Fibroblast of the aortic adventitia (primary cell): ENCODE measurements around the gene SPATA20. TPM values are rescaled to one million over a fixed set of nuclear protein-coding genes. Genes with fewer than 3 reads are reported as not detected.
A peak's percentile ranks its signal among the peaks of the same experiment; 100 is the strongest.

Experiments
- DNase-seq: peaks from one replicate; pipeline ENCODE4 v3.0.0-alpha.2; 2010; ENCODE audit warnings: low read depth
- H3K4me3 ChIP-seq: 2 replicates; pipeline ENCODE4 v1.5.1; 2011; ENCODE audit warnings: low read depth, mild to moderate bottlenecking, control low read depth, low read length, moderate library complexity
- CTCF ChIP-seq: IDR thresholded peaks from 2 replicates; pipeline ENCODE4 v1.5.1; 2011; ENCODE audit warnings: mild to moderate bottlenecking, low read length, control low read depth, inconsistent platforms; ENCODE audit not compliant: insufficient read depth
- total RNA-seq: library from RNA; depleted of rRNA; stranded (reverse); fragments of >200 nt; gene quantifications from 2 replicates; pipeline ENCODE4 v1.2.3, GENCODE V29; 2012; ENCODE audit warnings: low replicate concordance

The SPATA20 gene
- total RNA-seq, 1 donor, result 63.6 TPM

GRCh38 chr17:50558581-50558940 lies 11.6 kb downstream of the SPATA20 start:
- TF ChIP-seq CTCF, result no peak
- no peak overlapping the region for H3K4me3 ChIP-seq
- DNase-seq, result no peak

- TF ChIP-seq CTCF, result no peak
These were observed 12.1 kb downstream of the SPATA20 start for GRCh38 chr17:50558941-50559614.

GRCh38 chr17:50559674-50560184 lies 12.8 kb downstream of the SPATA20 start:
- DNase-seq, result peak; percentile 32
- H3K4me3 ChIP-seq, result peak overlapping the region; percentile 53
- no peak for TF ChIP-seq CTCF

More at GRCh38 chr17:50558941-50559614, 12.1 kb downstream of the SPATA20 start:
- no peak overlapping the region for H3K4me3 ChIP-seq
- no peak for DNase-seq

GRCh38 chr17:50560185-50560824 lies 13.3 kb downstream of the SPATA20 start, which contains the start of gene CACNA1G:
TSS of gene CACNA1G (plus strand) at chr17:50560715. CDS start at chr17:50561460, 745 bp downstream.
- H3K4me3 ChIP-seq, result peak within 1 kb of the TSS; percentile 56
- DNase-seq, result peak; percentile 72
- TF ChIP-seq CTCF, result no peak

GRCh38 chr17:50560931-50561745 lies 14.2 kb downstream of the SPATA20 start:
- DNase-seq, result no peak
- no peak for TF ChIP-seq CTCF
- H3K4me3 ChIP-seq, result peak overlapping the region; percentile 56

GRCh38 chr17:50561746-50562141 lies 14.8 kb downstream of the SPATA20 start:
- TF ChIP-seq CTCF, result no peak
- H3K4me3 ChIP-seq, result no peak overlapping the region
- DNase-seq, result no peak
